Measurements from ENCODE around the gene VCL. TPM values are rescaled to one million over a fixed set of nuclear protein-coding genes. Genes with fewer than 3 reads are reported as not detected.
A peak's percentile ranks its signal among the peaks of the same experiment; 100 is the strongest.

VCL gene
- total RNA-seq, 2 donors from 2014 or later: 170 to 239 TPM

- DNase-seq (no peak), ATAC-seq (no peak)
- intact Hi-C loops (cut with DNase I): no loop called here
These were observed 28.6 kb upstream of the VCL start for GRCh38 chr10:73969224-73969841.

- no peak for ATAC-seq
- intact Hi-C loops (cut with DNase I): no loop called here
These were observed 27.1 kb upstream of the VCL start for GRCh38 chr10:73970845-73971244.

GRCh38 chr10:73971636-73972354 is 26.1 kb upstream of the VCL start:
- intact Hi-C loops (cut with DNase I): no loop called here
- ATAC-seq: no peak
- DNase-seq: no peak

More at GRCh38 chr10:73970845-73971244, 27.1 kb upstream of the VCL start:
- DNase-seq: no peak

- ATAC-seq (no peak), DNase-seq (no peak)
- intact Hi-C loops (cut with DNase I): no loop called here
These were observed 24.5 kb upstream of the VCL start for GRCh38 chr10:73973427-73973826.

GRCh38 chr10:73974309-73974946 is 23.5 kb upstream of the VCL start:
- ATAC-seq: no peak
- DNase-seq: no peak
- intact Hi-C loops (cut with DNase I): no loop called here

GRCh38 chr10:73975388-73975787 is 22.5 kb upstream of the VCL start:
- DNase-seq: no peak
- no peak for ATAC-seq
- intact Hi-C loops (cut with DNase I): no loop called here

GRCh38 chr10:73979141-73979808 is 18.6 kb upstream of the VCL start:
- no peak for DNase-seq
- intact Hi-C loops (cut with DNase I): no loop called here
- ATAC-seq: no peak

- no peak for DNase-seq
- intact Hi-C loops (cut with DNase I): no loop called here
- peak; percentile 37 to 41 for ATAC-seq
These were observed 18.0 kb upstream of the VCL start for GRCh38 chr10:73979809-73980433.

- ATAC-seq: no peak
- intact Hi-C loops (cut with DNase I): no loop called here
- no peak for DNase-seq
These were observed 16.1 kb upstream of the VCL start for GRCh38 chr10:73981812-73982211.

GRCh38 chr10:73983096-73984047 is 14.5 kb upstream of the VCL start:
- intact Hi-C loops (cut with DNase I): no loop called here
- ATAC-seq (no peak), DNase-seq (no peak)

- intact Hi-C loops (cut with DNase I): no loop called here
- no peak for DNase-seq
- no peak for ATAC-seq
These were observed 8.2 kb upstream of the VCL start for GRCh38 chr10:73989594-73990150.

GRCh38 chr10:73991203-73991883 is 6.6 kb upstream of the VCL start:
- intact Hi-C loops (cut with DNase I): no loop called here
- DNase-seq (no peak), ATAC-seq (no peak)

GRCh38 chr10:73991884-73992245 is 6.1 kb upstream of the VCL start:
- intact Hi-C loops (cut with DNase I): no loop called here
- DNase-seq: no peak
- peak; percentile 68 to 78 for ATAC-seq

GRCh38 chr10:73992899-73993788 is 4.8 kb upstream of the VCL start:
- intact Hi-C loops (cut with DNase I): no loop called here
- DNase-seq (no peak), ATAC-seq (no peak)

- intact Hi-C loops (cut with DNase I): loop anchor here in 1 of 2 donors (5.0 kb wide), 1 partner anchor 37 kb away; no protein-coding TSS in a partner anchor
- ATAC-seq: no peak
These were observed 2.9 kb upstream of the VCL start for GRCh38 chr10:73995035-73995358.

GRCh38 chr10:73997461-73997786 is 492 bp upstream of the VCL start:
- DNase-seq (no peak), ATAC-seq (peak; percentile 1 to 11)
- intact Hi-C loops (cut with DNase I): loop anchor here in 1 of 2 donors (5.0 kb wide), 1 partner anchor 35 kb away; no protein-coding TSS in a partner anchor

More at GRCh38 chr10:73995035-73995358, 2.9 kb upstream of the VCL start:
- DNase-seq: no peak

- peak; percentile 4 for ATAC-seq
- intact Hi-C loops (cut with DNase I): loop anchor here in 1 of 2 donors (5.0 kb wide), 1 partner anchor 34 kb away; no protein-coding TSS in a partner anchor
- DNase-seq: peak; percentile 31
These were observed 660 bp downstream of the VCL start for GRCh38 chr10:73998623-73998928.
